Stimulated activated CD4-positive, alpha-beta T cell treated with anti-CD3 and anti-CD28 coated beads, Interleukin-2, amount 100 ng/mL, for 48 hours (primary cell): ENCODE data around the gene ZNF839.
"Not testable (repeated sequence)": the region's sequence is repeated elsewhere in the genome, so short reads cannot be mapped to it uniquely, and the experiment has no call there.

Source experiments
- DNase-seq, 2 donors: peaks; one replicate each; pipeline ENCODE4 v3.0.0-alpha.2; 2020

The ZNF839 gene

DNA sequence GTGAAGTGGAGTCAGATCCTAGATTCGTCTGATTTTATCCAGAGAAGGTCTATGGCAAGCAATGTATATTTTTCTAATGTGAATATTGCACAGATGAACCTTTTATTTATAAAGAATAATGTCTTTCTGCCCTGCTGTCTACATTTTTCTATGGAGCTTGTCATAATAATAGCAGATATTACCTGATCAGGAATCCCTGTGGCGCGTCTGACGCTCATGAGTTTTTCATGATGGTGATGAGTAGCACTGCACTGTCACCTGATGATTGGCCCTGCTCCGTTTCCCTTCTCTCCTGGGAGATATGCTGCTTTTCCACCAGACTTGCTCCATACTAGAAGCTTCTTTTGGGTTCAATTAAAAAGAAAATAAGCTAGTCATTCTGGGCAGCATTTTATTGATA, 22.7 kb downstream of the ZNF839 start:
- DNase-seq, result no peak

DNA sequence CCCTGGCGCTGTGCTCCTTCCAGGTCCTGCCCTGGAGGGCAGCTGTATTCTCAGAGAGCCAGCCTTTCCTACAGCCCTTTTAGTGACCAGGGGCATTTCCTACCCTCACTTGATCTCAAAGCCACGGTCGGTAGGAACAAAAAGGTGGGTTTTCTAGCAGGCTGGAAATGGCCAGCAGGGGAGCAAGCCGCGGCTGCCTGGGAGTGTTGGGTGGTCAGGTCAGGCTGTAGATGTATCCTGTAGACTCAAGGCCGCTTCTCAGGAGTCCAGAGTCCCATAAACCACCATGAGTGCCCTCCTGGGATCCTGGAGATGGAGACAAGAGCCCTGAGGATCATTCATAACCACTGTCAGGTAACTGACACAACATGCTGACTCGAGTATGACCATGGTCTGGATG, 24.5 kb downstream of the ZNF839 start:
- no peak for DNase-seq

DNA sequence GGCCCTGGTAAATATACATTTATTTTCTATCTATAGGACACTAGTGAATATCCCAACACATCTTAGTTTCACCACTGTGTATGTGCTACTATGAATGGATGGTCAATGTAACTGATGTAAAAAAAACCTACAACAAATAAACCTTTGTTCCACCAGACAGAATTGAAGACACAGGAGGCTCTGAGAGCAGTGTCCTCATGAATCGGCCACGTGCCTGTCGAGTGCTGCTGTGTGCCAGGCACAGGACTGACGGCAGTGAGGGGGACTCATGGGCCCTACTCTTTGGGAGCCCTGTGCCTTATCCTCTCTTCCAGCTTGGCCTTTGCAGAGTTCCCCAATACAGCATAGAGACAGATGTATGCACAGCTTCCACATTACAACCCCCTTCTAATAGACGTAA, 24.9 kb downstream of the ZNF839 start:
- no peak for DNase-seq

DNA sequence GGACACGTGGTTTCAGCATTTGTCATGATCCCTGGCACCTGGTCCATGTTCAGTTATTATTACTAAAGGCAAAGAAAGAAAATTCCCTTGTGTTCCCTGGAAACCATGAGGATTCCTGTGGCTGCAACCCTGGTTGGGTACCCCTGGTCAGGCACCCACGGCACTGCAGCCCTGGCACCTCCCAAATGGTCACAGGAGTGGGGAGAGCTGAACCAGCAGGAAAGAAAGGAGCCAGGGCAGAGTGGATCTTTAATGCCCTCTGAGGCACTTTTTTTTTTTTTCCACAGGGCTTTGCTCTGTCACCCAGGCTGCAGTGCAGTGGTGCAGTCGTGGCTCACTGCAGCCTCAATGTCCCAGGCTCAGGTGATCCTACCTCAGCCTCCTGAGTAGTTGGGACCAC, 25.7 kb downstream of the ZNF839 start:
- DNase-seq, result no peak

DNA sequence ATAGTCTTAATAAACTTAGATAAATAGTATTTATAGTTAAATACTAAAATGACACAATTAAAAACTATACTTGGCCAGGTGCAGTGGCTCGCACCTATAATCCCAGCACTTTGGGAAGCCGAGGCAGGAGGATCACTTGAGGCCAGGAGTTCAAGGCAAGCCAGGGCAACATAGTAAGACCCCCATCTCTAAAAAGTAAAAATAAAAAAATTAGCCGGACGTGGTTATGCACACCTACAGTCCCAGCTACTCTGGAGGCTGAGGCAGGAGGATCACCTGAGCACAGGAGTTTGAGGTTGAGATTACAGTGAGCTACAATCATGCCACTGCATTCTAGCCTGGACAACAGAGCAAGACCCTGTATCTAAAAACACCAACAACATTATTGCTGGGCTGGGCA, 27.1 kb downstream of the ZNF839 start:
- DNase-seq, result no peak

DNA sequence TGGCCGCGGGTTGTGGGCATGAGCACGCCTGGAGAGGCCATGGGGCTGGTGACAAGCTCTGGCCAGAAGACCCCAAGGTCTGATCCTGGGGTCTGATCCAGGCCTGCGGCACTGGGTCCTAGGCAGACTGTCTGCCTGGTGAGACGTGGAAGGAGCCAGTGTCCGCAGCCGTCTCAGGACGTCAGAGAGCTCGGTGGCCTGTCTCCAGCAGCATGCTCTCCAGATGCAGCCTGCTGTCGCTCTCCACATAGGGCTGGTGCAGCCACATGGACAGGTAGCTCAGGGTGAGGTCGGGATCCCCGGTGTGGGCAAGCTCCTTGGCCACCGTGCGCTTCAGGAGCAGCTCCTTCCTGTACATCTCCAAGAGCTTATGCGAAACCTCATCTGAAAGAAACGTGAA, 28.8 kb downstream of the ZNF839 start:
- DNase-seq, result no peak

DNA sequence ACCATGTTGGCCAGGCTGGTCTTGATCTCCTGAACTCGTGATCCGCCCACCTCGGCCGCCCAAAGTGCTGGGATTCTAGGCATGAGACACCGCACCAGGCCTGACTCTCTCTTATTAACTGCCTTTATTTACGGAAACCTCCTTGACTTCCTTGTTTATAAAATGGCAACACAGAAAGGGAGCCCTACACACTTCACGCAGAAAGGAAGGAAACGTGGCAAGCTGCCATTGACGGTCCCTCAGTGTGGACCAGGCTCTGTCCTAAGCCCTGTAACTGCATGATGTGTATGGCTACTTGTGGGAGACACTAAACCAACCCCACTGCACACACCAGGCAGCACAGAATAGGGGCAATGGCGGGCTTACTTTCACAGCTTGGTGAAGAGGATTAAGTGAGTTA, 31.5 kb downstream of the ZNF839 start:
- no peak for DNase-seq

DNA sequence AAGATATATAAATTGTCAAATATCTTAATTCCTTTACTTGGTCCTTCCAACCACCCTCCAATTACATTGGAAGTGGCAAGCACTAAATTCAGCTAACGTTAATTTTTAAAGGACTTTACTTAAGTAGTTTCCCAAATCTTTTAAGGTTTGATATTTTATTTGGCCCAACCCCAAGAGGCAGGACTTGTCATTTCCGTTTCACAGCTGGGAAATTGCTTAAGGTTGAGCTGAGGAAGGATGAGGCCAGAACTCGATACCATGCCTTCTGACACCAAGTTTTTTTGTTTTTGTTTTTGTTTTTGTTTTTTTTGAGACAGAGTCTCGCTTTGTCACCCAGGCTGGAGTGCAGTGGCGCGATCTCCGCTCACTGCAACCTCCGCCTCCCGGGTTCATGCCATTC, 32.0 kb downstream of the ZNF839 start:
- not testable (repeated sequence) for DNase-seq

DNA sequence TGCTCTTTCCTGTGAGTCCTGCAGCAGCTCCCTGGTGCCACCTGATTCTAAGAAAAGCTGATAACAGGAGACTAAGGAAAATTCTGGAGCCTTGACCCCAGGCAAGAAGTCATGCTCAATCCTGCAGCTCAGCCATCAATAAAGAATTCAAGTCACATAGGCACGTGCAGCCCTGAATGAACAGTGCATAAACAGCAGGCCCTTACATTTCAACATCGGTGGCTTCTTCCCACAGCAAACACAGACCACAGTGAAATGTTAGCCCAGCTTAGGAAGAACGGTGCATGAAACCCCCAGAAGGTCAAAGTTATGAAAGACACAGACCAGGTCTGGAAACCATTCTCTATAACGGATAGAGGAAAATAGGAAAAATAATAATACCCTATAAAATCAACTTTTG, 32.7 kb downstream of the ZNF839 start:
- no peak for DNase-seq

DNA sequence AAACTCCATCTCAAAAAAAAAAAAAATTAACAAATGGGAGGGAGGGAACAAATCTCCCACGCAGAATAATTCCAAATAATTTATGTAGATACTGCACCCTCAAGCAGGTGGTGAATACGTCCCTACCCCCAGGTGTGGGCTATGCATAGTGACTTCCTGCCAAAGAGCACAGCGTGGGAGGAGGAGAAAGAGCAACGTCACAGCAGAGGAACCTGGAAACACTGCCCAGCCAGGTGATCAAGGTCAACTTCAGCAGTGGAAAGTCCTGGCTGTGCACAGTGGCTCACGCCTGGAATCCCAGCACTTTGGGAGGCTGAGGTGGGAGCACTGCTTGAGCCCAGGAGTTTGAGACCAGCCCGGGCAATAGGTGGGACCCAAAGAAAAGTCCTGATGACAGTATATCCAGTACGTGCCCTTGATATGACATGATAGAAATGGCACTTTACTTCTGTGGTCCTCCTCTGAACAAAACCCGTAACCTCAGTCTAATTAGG, 33.6 kb downstream of the ZNF839 start:
- DNase-seq, result no peak

DNA sequence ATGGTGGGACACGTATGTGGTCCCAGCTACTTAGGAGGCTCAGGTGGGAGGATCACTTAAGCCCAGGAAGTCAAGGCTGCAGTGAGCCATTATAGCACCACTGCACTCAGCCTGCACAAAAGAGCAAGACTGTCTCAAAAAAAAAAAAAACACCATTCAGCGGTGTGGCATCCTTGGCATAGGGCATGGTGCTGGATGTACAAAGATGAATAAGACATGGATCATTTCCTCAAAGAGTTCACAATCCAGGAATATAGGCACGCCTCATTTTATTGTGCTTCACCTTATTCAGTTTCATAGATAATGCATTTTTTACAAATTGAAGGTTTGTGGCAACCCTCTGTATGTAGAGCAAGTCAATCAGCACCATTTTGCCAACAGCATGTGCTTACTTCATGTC, 36.7 kb downstream of the ZNF839 start:
- DNase-seq, result no peak

DNA sequence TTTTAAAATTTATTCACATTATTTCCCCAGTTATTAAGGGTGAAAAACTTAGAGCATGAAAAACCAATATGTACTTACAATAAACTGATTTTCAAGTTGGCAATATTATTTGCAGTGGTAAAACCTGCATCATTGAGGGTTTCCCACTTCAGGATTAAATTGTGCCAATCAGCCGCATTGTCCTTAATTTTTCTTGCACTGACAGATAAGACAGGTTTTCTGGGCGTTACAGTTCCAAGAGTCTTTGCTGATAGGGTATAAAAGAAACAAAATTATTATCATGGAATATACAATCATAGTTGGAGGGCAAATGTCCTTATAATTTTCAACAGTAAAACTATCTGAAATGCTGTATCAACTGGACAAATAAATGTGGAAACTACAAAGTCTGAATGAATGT, 39.8 kb downstream of the ZNF839 start:
- no peak for DNase-seq

DNA sequence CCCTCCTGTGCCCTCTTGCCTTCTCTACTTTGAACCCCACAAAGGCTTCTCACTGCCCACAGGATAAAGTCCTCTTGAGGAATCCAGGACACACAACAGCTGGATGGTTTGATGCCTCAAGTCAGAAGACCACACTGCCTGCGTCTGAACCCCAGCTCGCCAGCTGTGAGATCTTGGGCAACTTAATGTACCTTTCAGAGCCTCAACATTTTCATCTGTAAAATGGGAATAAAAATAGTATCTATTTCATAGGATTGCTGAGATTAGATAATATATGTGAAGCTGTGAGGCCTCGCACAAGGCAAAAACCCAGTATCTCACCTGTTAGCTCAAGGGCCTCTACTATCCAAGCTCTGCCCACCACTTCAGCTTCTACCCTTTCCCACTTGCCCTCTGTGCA, 40.8 kb downstream of the ZNF839 start:
- DNase-seq, result no peak

DNA sequence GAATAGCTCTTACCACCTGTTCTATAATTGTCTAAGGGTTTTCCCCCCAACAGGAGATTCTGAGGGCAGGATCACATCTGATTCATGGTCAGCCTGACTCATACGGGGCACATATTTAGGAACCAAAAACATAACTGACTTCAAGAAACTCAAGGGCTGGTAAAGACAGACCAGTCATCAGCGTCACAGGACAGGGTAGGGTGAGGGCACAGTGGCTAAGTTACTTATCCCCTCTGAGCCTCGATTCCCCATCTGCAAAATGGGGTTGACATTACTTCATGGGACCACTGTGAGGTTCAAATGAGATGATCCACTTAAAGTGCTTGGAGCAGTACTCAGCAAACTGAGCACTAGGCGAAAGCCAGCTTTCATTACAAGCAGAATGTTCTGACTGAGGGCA, 42.5 kb downstream of the ZNF839 start:
- peak; percentile 40 to 47 for DNase-seq

DNA sequence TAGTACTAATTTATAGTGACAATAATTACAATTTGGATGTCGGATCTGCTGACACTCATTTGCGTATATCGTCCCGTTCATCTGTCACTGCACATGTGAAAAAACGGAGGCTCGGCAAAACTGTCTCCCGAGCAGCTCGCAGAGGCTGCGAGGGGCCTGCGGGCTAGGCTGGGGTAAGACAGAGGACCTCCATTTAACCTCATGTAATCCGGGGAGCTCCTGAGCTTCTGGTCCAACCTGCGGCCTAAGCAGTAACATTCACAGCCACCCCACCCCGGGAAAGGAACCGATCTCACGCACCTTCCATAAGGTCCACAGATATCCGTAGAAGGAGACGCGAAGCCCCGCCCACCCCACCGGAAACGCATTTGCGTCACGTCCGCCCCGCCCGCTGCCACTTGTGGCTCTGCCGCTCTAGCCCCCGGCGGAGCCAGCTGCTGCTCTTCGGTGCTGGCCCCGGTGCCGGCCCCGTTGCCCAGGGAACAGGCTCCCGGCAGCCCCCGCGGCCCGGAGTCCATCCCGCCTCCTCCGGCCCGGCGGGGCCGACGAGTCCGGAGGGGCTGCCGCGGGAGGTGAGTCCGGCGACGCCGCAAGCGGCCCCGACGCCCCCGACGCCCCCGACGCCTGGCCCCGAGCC, 43.1 kb downstream of the ZNF839 start, which contains the start of the genes CINP and TECPR2:
CINP (minus strand) TSS at position 346 of the 637 bp plus-strand sequence; CDS start at position 307, 39 bp downstream.
TECPR2 (plus strand) TSS at position 397 of the 637 bp plus-strand sequence. CDS start 13,781 bp downstream, outside the sequence.
- peak; percentile 97 for DNase-seq

DNA sequence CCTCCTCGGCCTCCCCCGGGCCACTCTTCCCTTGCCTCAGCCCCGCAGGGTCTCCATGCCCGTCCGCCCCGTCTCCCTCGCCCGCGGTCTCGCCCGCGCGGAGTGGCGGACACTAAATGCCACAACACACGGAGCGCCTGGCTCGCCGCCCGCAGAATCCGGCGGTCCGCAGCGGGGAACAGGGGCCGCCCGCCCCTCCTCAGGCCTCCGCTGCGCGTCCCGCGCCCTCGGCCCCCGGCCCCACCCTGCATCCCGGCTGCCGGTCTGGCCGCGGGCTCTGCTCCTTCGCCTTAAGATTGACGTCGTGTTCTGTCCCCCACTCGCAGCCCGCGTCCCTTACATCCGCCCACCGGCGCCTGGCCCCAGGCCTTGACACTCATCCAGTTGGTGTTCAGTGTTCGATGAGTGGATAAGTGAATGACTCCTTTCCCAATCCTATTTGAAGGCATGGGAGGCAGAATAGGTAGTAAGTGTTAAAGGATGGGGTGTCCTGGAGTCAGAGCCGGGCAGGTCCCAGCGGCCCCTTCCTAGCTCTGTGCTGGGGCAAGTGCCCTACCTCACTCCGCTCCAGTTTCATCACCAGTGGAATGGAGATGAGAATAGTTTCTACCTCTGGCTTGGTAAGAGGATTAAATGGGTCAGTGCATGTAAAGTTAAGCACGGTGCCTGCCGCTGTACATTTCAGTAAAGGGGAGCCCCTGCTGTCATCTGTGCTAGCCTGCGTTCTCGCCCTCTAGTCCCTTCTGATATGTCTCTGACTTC, 43.8 kb downstream of the ZNF839 start:
- DNase-seq, result peak; percentile 18 to 34

DNA sequence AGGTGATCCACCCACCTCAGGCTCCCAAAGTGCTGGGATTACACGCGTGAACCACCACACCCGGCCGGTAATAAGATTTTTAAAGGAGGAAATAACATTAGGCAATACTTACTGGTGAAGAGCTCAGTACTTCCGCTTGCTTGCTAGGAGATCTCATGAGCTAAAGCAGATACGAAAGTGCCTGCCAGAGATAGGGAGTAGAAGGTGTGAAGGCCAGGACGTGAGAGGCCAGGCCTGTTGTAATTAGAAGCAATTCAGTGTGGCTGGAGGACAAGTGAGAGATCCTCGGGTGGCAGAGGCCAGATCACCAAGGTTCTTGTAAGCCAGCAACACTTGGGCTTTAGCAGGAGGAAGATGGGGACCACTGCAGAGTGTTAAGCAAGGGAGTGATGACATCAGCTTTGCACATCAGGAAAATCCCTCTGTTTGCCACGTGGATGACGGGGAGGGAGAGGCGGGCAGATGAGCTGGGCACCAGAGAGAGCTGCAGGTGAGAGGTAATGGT, 50.8 kb downstream of the ZNF839 start:
- no peak for DNase-seq

DNA sequence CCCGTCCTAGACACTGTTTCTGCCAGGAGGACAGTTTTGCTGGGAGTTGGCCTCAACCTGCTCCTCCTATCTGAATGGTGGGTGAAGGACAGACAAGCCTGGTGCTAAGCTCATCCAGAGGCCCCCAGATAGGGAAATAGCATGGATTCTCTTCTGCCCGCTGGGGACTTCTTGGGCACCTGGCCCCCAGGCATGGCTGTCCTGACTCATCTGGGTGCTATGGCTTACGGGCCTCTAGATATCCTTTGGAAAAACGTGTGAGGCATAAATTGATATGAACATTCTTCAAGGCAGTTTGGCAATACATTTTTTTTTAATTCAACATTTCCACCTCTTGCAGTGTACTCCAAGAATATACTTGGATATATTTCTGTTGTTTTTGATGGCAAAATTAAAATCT, 51.8 kb downstream of the ZNF839 start:
- DNase-seq, result no peak

DNA sequence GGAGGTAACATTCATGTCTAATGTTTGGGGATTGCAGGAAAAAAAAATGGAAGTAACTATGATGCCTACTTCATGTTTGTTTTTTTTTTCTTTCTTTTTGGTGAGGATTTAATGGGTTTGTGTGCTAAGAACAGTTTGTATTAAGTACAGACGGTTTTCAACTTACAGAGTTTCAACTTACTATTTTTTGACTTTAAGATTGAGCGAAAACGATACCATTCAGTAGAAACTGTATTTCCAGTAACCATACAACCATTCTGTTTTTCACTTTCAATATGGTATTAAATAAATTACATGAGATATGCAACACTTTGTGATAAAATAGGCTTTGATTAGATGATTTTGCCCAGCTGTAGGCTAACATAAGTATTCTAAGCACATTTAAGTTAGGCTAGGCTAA, 53.6 kb downstream of the ZNF839 start:
- no peak for DNase-seq

DNA sequence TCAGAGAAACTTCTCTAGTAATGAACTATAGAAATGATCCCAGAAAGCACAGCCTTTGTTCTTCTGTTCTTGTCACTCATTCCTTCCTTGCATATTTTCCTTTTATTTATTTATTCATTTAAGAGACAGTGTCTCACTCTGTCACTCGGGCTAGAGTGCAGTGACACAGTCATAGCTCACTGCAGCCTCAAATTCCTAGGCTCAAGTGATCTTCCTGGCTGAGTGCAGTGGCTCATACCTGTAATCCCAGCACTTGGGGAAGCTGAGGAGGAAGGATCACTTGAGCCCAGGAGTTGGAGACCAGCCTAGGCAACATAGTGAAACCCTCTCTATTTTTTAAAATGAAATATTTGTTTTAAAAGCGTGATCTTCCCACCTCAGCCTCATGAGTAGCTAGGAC, 54.7 kb downstream of the ZNF839 start:
- no peak for DNase-seq

DNA sequence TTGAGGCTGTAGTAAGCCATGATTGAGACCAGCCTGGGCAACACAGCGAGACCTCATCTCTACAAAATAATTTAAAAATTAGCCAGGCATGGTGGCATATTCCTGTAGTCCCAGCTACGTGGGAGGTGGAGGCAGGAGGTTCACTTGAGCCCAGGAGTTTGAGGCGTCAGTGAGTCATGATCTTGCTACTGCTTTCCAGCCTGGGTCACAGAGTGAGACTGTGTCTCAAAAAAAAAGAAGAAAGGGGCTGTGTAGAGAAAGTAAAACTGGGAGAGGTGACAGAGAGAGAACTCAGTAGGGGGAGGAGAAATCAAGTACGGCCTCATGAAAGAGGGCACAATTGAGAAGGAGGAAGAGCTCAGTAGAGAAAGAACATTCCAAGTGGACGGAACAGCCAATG, 55.6 kb downstream of the ZNF839 start:
- no peak for DNase-seq

DNA sequence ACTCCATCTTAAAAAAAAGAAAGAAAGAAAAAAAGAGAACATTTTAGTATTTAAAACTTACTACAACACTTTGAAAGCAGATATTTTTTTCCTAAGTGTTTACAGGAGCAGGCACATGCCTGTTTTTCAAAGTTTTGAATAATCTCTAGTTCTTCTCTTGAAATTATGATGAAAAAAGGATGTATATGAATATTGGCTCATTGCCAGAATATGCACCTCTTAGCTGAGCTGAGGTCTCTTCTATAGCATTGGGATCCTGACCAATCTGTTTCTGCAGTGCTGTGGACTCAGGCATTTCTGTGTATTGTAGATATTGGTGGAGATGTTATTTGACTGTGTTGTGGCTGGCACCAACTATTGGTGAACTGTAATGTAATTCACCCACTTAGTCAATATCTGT, 58.1 kb downstream of the ZNF839 start:
- no peak for DNase-seq

DNA sequence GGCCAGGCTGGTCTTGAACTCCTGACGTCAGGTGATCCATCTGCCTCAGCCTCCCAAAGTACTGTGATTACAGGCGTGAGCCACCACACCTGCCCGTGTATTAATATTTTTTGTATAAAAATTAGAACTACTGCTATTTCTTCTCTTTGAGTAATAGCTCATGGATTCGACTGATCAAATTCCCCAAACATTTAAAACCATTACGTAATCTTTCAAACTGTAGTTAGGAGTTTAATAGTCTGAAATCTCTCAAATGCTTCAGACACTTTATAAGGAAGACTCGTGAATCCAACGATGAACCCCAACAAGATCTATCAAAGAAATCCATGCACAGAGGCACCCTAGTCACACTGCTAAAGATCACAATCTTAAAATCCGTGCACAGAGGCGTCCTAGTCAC, 59.3 kb downstream of the ZNF839 start:
- no peak for DNase-seq

DNA sequence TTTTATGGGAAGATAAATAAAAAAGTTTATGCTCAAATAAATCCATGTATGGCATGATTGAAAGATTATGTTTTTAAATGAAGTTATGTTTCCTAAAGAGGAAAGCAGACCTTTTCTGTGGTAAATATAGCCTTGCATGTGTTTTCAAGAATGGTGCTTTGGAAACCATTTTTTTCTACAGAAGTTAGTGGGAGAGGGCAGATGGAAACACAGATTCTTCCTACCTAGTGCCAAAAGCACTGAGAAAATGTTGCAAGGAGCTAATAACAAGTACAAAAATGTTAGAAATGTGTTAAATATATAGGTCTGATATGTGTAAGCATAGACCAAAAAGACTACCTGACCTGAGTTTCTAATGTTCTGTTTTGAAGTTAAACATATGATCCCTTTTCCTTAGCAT, 67.5 kb downstream of the ZNF839 start:
- no peak for DNase-seq
